H9 (cell line): ENCODE results near the gene MRPS27. TPM values are rescaled to one million over a fixed set of nuclear protein-coding genes. Genes with fewer than 3 reads are reported as not detected.

Source experiments
- DNase-seq: peaks from one replicate; pipeline ENCODE4 v3.0.0-alpha.2; 2017
- H2AFZ ChIP-seq: one replicate; pipeline ENCODE4 v1.6.1; 2013; ENCODE audit warnings: mild to moderate bottlenecking, low read length, control low read depth, moderate library complexity
- H2AK5ac ChIP-seq: 2 replicates; pipeline ENCODE4 v1.6.1; 2013; ENCODE audit warnings: low read length, control low read depth, mixed read lengths; ENCODE audit not compliant: insufficient read length
- H2BK120ac ChIP-seq: one replicate; pipeline ENCODE4 v1.6.1; 2013; ENCODE audit warnings: low read depth, mild to moderate bottlenecking, low read length, control low read depth, inconsistent platforms; ENCODE audit not compliant: poor library complexity, severe bottlenecking
- H2BK12ac ChIP-seq: 2 replicates; pipeline ENCODE4 v1.6.1; 2013; ENCODE audit warnings: low read length, control low read depth, mixed read lengths, low read depth; ENCODE audit not compliant: insufficient read length
- H2BK15ac ChIP-seq: 2 replicates; pipeline ENCODE4 v1.6.1; 2013; ENCODE audit warnings: low read depth, low read length, control low read depth
- H2BK20ac ChIP-seq: one replicate; pipeline ENCODE4 v1.6.1; 2013; ENCODE audit warnings: low read depth, mild to moderate bottlenecking, low read length, control low read depth, inconsistent platforms; ENCODE audit not compliant: poor library complexity, severe bottlenecking
- H2BK5ac ChIP-seq: 2 replicates; pipeline ENCODE4 v1.6.1; 2013; ENCODE audit warnings: low read length, control low read depth, mixed read lengths; ENCODE audit not compliant: insufficient read length
- H3K14ac ChIP-seq: 2 replicates; pipeline ENCODE4 v1.6.1; 2013; ENCODE audit warnings: low read length, control low read depth; ENCODE audit not compliant: insufficient read depth
- H3K18ac ChIP-seq: 2 replicates; pipeline ENCODE4 v1.6.1; 2013; ENCODE audit warnings: low read depth, mild to moderate bottlenecking, mixed read lengths, low read length, control low read depth; ENCODE audit not compliant: insufficient read length
- H3K23ac ChIP-seq: 2 replicates; pipeline ENCODE4 v1.6.1; 2013; ENCODE audit warnings: low read length, control low read depth, mixed read lengths, low read depth; ENCODE audit not compliant: insufficient read length
- H3K23me2 ChIP-seq: 2 replicates; pipeline ENCODE4 v1.6.1; 2013; ENCODE audit warnings: low read depth, mild to moderate bottlenecking, mixed read lengths, low read length, control low read depth; ENCODE audit not compliant: insufficient read length, poor library complexity, severe bottlenecking
- H3K27ac ChIP-seq: 2 replicates; pipeline ENCODE4 v1.5.1; 2013; ENCODE audit warnings: low read length, control low read depth, mixed read lengths, low read depth; ENCODE audit not compliant: insufficient read length
- H3K27me3 ChIP-seq: 2 replicates; pipeline ENCODE4 v1.6.1; 2013; ENCODE audit warnings: low read length, control low read depth, inconsistent platforms; ENCODE audit not compliant: insufficient read depth
- H3K4ac ChIP-seq: 2 replicates; pipeline ENCODE4 v1.6.1; 2013; ENCODE audit warnings: low read depth, mild to moderate bottlenecking, control low read depth, inconsistent platforms, low read length, moderate library complexity
- H3K4me1 ChIP-seq: 2 replicates; pipeline ENCODE4 v1.6.1; 2013; ENCODE audit warnings: low read length, control low read depth, inconsistent platforms; ENCODE audit not compliant: insufficient read depth
- H3K4me2 ChIP-seq: 2 replicates; pipeline ENCODE4 v1.6.1; 2013; ENCODE audit warnings: low read length, control low read depth, mixed read lengths; ENCODE audit not compliant: insufficient read length, insufficient read depth
- H3K56ac ChIP-seq: 2 replicates; pipeline ENCODE4 v1.6.1; 2013; ENCODE audit warnings: low read depth, mild to moderate bottlenecking, mixed read lengths, low read length, control low read depth; ENCODE audit not compliant: insufficient read length
- H3K79me1 ChIP-seq: 2 replicates; pipeline ENCODE4 v1.6.1; 2013; ENCODE audit warnings: low read depth, mild to moderate bottlenecking, moderate library complexity, low read length, control low read depth, inconsistent platforms; ENCODE audit not compliant: insufficient read depth, poor library complexity, severe bottlenecking
- H3K79me2 ChIP-seq: 2 replicates; pipeline ENCODE4 v1.6.1; 2013; ENCODE audit warnings: low read length, control low read depth, inconsistent platforms; ENCODE audit not compliant: insufficient read depth
- H3K9ac ChIP-seq: 2 replicates; pipeline ENCODE4 v1.6.1; 2013; ENCODE audit warnings: low read length, control low read depth, mixed read lengths; ENCODE audit not compliant: insufficient read length; ENCODE audit errors: extremely low read depth
- H3K9me3 ChIP-seq: one replicate; pipeline ENCODE4 v1.6.1; 2013; ENCODE audit warnings: low read depth, low read length, inconsistent platforms; ENCODE audit not compliant: control insufficient read depth
- H3T11ph ChIP-seq: one replicate; pipeline ENCODE4 v1.6.1; 2013; ENCODE audit warnings: mild to moderate bottlenecking, low read length, control low read depth, inconsistent platforms
- H4K20me1 ChIP-seq: one replicate; pipeline ENCODE4 v1.6.1; 2013; ENCODE audit not compliant: control insufficient read depth, insufficient read length, insufficient read depth
- H4K5ac ChIP-seq: 2 replicates; pipeline ENCODE4 v1.6.1; 2013; ENCODE audit warnings: low read depth, mild to moderate bottlenecking, mixed read lengths, low read length, control low read depth; ENCODE audit not compliant: insufficient read length
- H4K8ac ChIP-seq: replicated peaks from 2 replicates; pipeline ENCODE4 v1.6.1; 2013; ENCODE audit warnings: low read length, control low read depth, mixed read lengths, low read depth; ENCODE audit not compliant: insufficient read length
- H4K91ac ChIP-seq: 2 replicates; pipeline ENCODE4 v1.6.1; 2013; ENCODE audit warnings: low read depth, mild to moderate bottlenecking, moderate library complexity, mixed read lengths, low read length, control low read depth; ENCODE audit not compliant: insufficient read length
- H3K27ac Mint-ChIP-seq, 3 experiments: 2 replicates in 2 of 3; 3 replicates in 1 of 3; pipeline ENCODE4 v1.8.0; 2020 to 2021; ENCODE audit warnings: mixed read lengths in 3 of 3, mild to moderate bottlenecking in 1 of 3, moderate library complexity in 1 of 3
- H3K27me3 Mint-ChIP-seq: 2 replicates; pipeline ENCODE4 v1.8.0; 2021; ENCODE audit warnings: low read depth, mild to moderate bottlenecking, moderate library complexity, mixed read lengths
- H3K36me3 Mint-ChIP-seq, 3 experiments: 2 replicates in 2 of 3; 3 replicates in 1 of 3; pipeline ENCODE4 v1.8.0; 2020 to 2021; ENCODE audit warnings: low read depth in 3 of 3, mixed read lengths in 3 of 3; ENCODE audit not compliant: insufficient read depth in 1 of 3
- H3K4me1 Mint-ChIP-seq, 2 experiments: 2 replicates each; pipeline ENCODE4 v1.8.0; 2020; ENCODE audit warnings: mixed read lengths in 2 of 2
- H3K4me3 Mint-ChIP-seq, 2 experiments: 2 replicates in 1 of 2; 3 replicates in 1 of 2; pipeline ENCODE4 v1.8.0; 2020 to 2021; ENCODE audit warnings: mild to moderate bottlenecking in 2 of 2, mixed read lengths in 2 of 2, moderate library complexity in 1 of 2
- H3K9me3 Mint-ChIP-seq, 2 experiments: 2 replicates in 1 of 2; 3 replicates in 1 of 2; pipeline ENCODE4 v1.8.0; 2020; ENCODE audit warnings: mild to moderate bottlenecking in 2 of 2, mixed read lengths in 2 of 2, moderate library complexity in 1 of 2
- total RNA-seq: library from RNA; stranded (reverse); gene quantifications from 2 replicates; pipeline ENCODE4 v1.2.1, GENCODE V29; 2021
- TF ChIP-seq, protein P1 (sequence below): fragments of 200-600 bp; sonication (generic); conservative IDR thresholded peaks from 3 replicates; pipeline ENCODE4 v1.8.0; 2021; ENCODE audit warnings: antibody characterized with exemption, mild to moderate bottlenecking

The MRPS27 gene
- total RNA-seq, 1 experiment from 2014 or later: 83.3 TPM

DNA sequence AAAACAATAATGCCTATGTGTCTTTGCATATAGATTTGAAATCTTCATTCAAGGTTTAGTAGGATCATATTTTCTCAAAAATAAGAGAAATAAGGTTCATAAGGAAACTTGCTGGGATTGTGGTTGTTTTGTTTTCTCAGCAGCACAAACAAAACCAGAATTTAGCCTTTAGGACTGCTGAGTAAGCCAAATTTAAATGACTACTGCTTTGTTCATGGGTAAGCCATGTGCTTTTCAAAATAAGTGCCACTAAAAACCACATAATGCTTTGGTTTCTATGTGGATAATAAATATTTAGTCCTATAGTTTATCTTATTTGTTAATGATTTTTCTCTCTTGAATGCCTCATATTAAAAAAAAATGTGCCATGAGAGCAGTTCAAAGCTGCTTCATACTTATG is 38.9 kb upstream of the MRPS27 start:
- no peaks in the 10 kb centered on the region for H3K27me3 Mint-ChIP-seq
- TF ChIP-seq, protein P1, sequence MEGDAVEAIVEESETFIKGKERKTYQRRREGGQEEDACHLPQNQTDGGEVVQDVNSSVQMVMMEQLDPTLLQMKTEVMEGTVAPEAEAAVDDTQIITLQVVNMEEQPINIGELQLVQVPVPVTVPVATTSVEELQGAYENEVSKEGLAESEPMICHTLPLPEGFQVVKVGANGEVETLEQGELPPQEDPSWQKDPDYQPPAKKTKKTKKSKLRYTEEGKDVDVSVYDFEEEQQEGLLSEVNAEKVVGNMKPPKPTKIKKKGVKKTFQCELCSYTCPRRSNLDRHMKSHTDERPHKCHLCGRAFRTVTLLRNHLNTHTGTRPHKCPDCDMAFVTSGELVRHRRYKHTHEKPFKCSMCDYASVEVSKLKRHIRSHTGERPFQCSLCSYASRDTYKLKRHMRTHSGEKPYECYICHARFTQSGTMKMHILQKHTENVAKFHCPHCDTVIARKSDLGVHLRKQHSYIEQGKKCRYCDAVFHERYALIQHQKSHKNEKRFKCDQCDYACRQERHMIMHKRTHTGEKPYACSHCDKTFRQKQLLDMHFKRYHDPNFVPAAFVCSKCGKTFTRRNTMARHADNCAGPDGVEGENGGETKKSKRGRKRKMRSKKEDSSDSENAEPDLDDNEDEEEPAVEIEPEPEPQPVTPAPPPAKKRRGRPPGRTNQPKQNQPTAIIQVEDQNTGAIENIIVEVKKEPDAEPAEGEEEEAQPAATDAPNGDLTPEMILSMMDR: no peak
- H2BK5ac ChIP-seq: no peak overlapping the region

More for the DNA sequence above, 38.9 kb upstream of the MRPS27 start:
- Histone ChIP-seq H4K91ac (no peak overlapping the region), H2BK15ac (no peak overlapping the region), H3K9ac (no peak overlapping the region), H4K8ac (no peak overlapping the region), H3K27ac (no peak overlapping the region), H3K4me2 (no peak overlapping the region), H2BK120ac (no peak overlapping the region), H3K79me2 (no peaks in the 10 kb centered on the region), H2AK5ac (no peak overlapping the region), H4K20me1 (no peaks in the 10 kb centered on the region), H3K56ac (no peak overlapping the region), H3K23ac (no peak overlapping the region), H3K18ac (no peak overlapping the region), H3T11ph (no peak overlapping the region), H3K79me1 (no peaks in the 10 kb centered on the region), H3K27me3 (no peaks in the 10 kb centered on the region), H3K23me2 (no peaks in the 10 kb centered on the region), H2BK12ac (no peak overlapping the region), H3K9me3 (no peaks in the 10 kb centered on the region), H2AFZ (no peak overlapping the region), H3K14ac (no peak overlapping the region), H3K4ac (no peak overlapping the region), H2BK20ac (no peak overlapping the region), H3K4me1 (peaks cover 4% of the 10 kb centered on the region; the same call in 1 of the 2 replicates), H4K5ac (no peak overlapping the region)
- H3K27ac Mint-ChIP-seq: no peak overlapping the region
- H3K36me3 Mint-ChIP-seq: peaks cover 18 to 36% (median 31%) of the 10 kb centered on the region in 3 experiments
- peaks cover 13 to 15% of the 10 kb centered on the region in 2 experiments for H3K4me1 Mint-ChIP-seq
- H3K4me3 Mint-ChIP-seq: no peak overlapping the region
- no peak for DNase-seq
- peaks cover 0 to 2% of the 10 kb centered on the region in 2 experiments; a peak in 1 of 5 replicates for H3K9me3 Mint-ChIP-seq
